Transverse colon (tissue), 4 donors: ENCODE measurements around the gene CACNA1C. TPM values are rescaled to one million over a fixed set of nuclear protein-coding genes. Genes with fewer than 3 reads are reported as not detected.

Experiments
- DNase-seq: peaks from one replicate; pipeline ENCODE4 v3.0.0-alpha.2; 2019
- H3K27ac ChIP-seq, 4 donors: fragments of 200-600 bp; sonication (generic); 2 replicates each; pipeline ENCODE4 v1.5.1; 2016 to 2018; ENCODE audit warnings: inconsistent platforms in 4 of 4
- H3K27me3 ChIP-seq: fragments of 200-600 bp; sonication (generic); 2 replicates; pipeline ENCODE4 v1.5.1; 2017; ENCODE audit warnings: inconsistent platforms
- H3K36me3 ChIP-seq, 4 donors: fragments of 200-600 bp; sonication (generic); 2 replicates each; pipeline ENCODE4 v1.5.1; 2017 to 2019; ENCODE audit warnings: inconsistent platforms in 4 of 4
- H3K4me1 ChIP-seq, 4 donors: fragments of 200-600 bp; sonication (generic); 2 replicates each; pipeline ENCODE4 v1.5.1; 2017 to 2020; ENCODE audit warnings: inconsistent platforms in 4 of 4
- H3K4me3 ChIP-seq, 4 donors: fragments of 200-600 bp; sonication (generic); 1 replicate in 1 of 4; 2 replicates in 3 of 4; pipeline versions ENCODE4 v1.5.1 to v1.6.1; 2017 to 2019; ENCODE audit warnings: inconsistent platforms in 4 of 4
- H3K9me3 ChIP-seq, 2 donors: fragments of 200-600 bp; sonication (generic); 2 replicates each; pipeline ENCODE4 v1.5.1; 2017 to 2019; ENCODE audit warnings: inconsistent platforms in 2 of 2
- CTCF ChIP-seq, 5 experiments: fragments of 200-600 bp in 3 of 5; fragments of 450-650 bp in 2 of 5; sonication (generic) in 3 of 5; IDR thresholded peaks; 1 replicate in 2 of 5; 2 replicates in 3 of 5; pipeline ENCODE4 v1.5.1; 2016 to 2017; ENCODE audit warnings: antibody characterized with exemption in 5 of 5, inconsistent platforms in 3 of 5, mild to moderate bottlenecking in 2 of 5, moderate library complexity in 1 of 5
- EP300 ChIP-seq: sonication (generic); formaldehyde crosslinking; IDR thresholded peaks from one replicate; pipeline ENCODE4 v1.6.1; 2017; ENCODE audit warnings: antibody characterized with exemption, low read depth
- POLR2A ChIP-seq: fragments of 450-650 bp; IDR thresholded peaks from one replicate; pipeline ENCODE4 v1.6.1; 2016; ENCODE audit warnings: antibody characterized with exemption, mild to moderate bottlenecking, moderate library complexity
- POLR2AphosphoS5 ChIP-seq, 3 donors: sonication (generic); formaldehyde crosslinking; IDR thresholded peaks; one replicate each; pipeline ENCODE4 v1.6.1; 2016; ENCODE audit warnings: antibody characterized with exemption in 3 of 3
- WGBS, 2 donors: methylation state at CpG; one replicate each; pipeline ENCODE4 v1.1.5; 2018; ENCODE audit warnings: low coverage in 1 of 2; 5-methylcytosine and 5-hydroxymethylcytosine counted together
- in situ Hi-C, 4 donors: fragments of 200-750 bp; cut with MboI; loops; one replicate each; pipeline versions ENCODE4 v1.15.0 to v1.15.1; 2017; ENCODE audit warnings: low sequenced_read_pairs in 3 of 4, low pct_ligation_motif_present in 1 of 4, low pct_unique_long_range_greater_than_20kb in 1 of 4
- intact Hi-C: fragments of 100-400 bp; cut with DNase I; formaldehyde crosslinking; loops from one replicate; pipeline ENCODE4 v1.15.1; 2023; ENCODE audit warnings: low total_unique reads
- total RNA-seq, 4 donors: library from RNA; depleted of rRNA; stranded (reverse); fragments of >200 nt; gene quantifications; one replicate each; pipeline ENCODE4 v1.1.0, GENCODE V29; 2016

The CACNA1C gene
- total RNA-seq, 4 donors from 2014 or later: 18.8 to 35.2 (median 24.8) TPM

GRCh38 chr12:2397356-2398045, 344.7 kb downstream of the CACNA1C start:
- peak overlapping the region; percentile 42 to 70 (median 68) for H3K27ac ChIP-seq
- no peak for TF ChIP-seq CTCF (IDR thresholded peaks at IDR 0.05)
- TF ChIP-seq EP300: no peak
- no peak for TF ChIP-seq POLR2A
- TF ChIP-seq POLR2AphosphoS5 (IDR thresholded peaks at IDR 0.05): no peak
- peaks cover 3 to 29% (median 9%) of the 10 kb centered on the region in 4 donors for H3K4me1 ChIP-seq

GRCh38 chr12:2401040-2401439, 348.3 kb downstream of the CACNA1C start:
- in situ Hi-C loops (no loop called here), intact Hi-C loops (no loop called here)
- no peak for TF ChIP-seq CTCF (IDR thresholded peaks at IDR 0.05)
- no peak for TF ChIP-seq POLR2A
- TF ChIP-seq POLR2AphosphoS5 (IDR thresholded peaks at IDR 0.05): no peak
- no peak for TF ChIP-seq EP300
- H3K27ac ChIP-seq: peak overlapping the region in 3 of 4 donors; percentile 0 to 37 (median 34)
- H3K9me3 ChIP-seq: no peaks in the 10 kb centered on the region
- H3K27me3 ChIP-seq: no peaks in the 10 kb centered on the region
- H3K4me3 ChIP-seq: no peak overlapping the region
- 55% methylated on average over 2 of the region's 2 CpGs; no CpG with 5 or more reads in 1 of the 2 donors for WGBS, 2 donors
- H3K4me1 ChIP-seq: peaks cover 3 to 22% (median 5%) of the 10 kb centered on the region in 4 donors
- DNase-seq: no peak
- H3K36me3 ChIP-seq: no peaks in the 10 kb centered on the region

More at GRCh38 chr12:2397356-2398045, 344.7 kb downstream of the CACNA1C start:
- H3K9me3 ChIP-seq: no peaks in the 10 kb centered on the region
- H3K36me3 ChIP-seq: no peaks in the 10 kb centered on the region
- intact Hi-C loops (no loop called here), in situ Hi-C loops (loop anchor here in 2 of 4 donors (10.0 to 25.0 kb wide), 2 partner anchors 177 to 335 kb away; partner anchors contain the start of gene CACNA1C (in 1 of the 2))
- DNase-seq: no peak
- 84% methylated on average over 10 of the region's 11 CpGs; no CpG with 5 or more reads in 1 of the 2 donors for WGBS, 2 donors
- no peaks in the 10 kb centered on the region for H3K27me3 ChIP-seq
- no peak overlapping the region for H3K4me3 ChIP-seq

- H3K27ac ChIP-seq: peak overlapping the region in 2 of 4 donors; percentile 0 to 4
Measured at GRCh38 chr12:2402073-2402579, 349.3 kb downstream of the CACNA1C start.

More at GRCh38 chr12:2402073-2402579, 349.3 kb downstream of the CACNA1C start:
- no peaks in the 10 kb centered on the region for H3K36me3 ChIP-seq
- 48 to 67% methylated on average over 2 to 5 of the region's 5 CpGs for WGBS, 2 donors
- no peaks in the 10 kb centered on the region for H3K9me3 ChIP-seq
- H3K4me3 ChIP-seq: no peak overlapping the region
- H3K4me1 ChIP-seq: peaks cover 0 to 11% (median 4%) of the 10 kb centered on the region in 4 donors
- DNase-seq: no peak
- intact Hi-C loops: no loop called here
- no peaks in the 10 kb centered on the region for H3K27me3 ChIP-seq
- TF ChIP-seq CTCF (IDR thresholded peaks at IDR 0.05) (no peak), EP300 (no peak), POLR2AphosphoS5 (IDR thresholded peaks at IDR 0.05) (no peak), POLR2A (no peak)
- in situ Hi-C loops: no loop called here
